ENCODE results near the gene PYGL.
A peak's percentile ranks its signal among the peaks of the same experiment; 100 is the strongest.

PYGL gene

GRCh38 chr14:50943943-50944646, at the start of gene PYGL:
TSS of gene PYGL (minus strand) at chr14:50944483. CDS start at chr14:50944403, 80 bp downstream.
- Mint-ChIP-seq H3K9me3 (no peaks in the 10 kb centered on the region), H3K27me3 (ENCODE audit: low read depth) (peaks cover 39% of the 10 kb centered on the region), H3K4me3 (peak within 1 kb of the TSS; percentile 83), H3K36me3 (ENCODE audit: low read depth) (no peaks in the 10 kb centered on the region), H3K27ac (no peak within 1 kb of the TSS), H3K4me1 (ENCODE audit: low read depth) (peaks cover 7% of the 10 kb centered on the region)

GRCh38 chr14:50985859-50986331, 41.6 kb upstream of the PYGL start:
- H3K4me1 Mint-ChIP-seq (ENCODE audit: low read depth) = no peaks in the 10 kb centered on the region
- H3K27me3 Mint-ChIP-seq (ENCODE audit: low read depth) = peaks cover 14% of the 10 kb centered on the region
- H3K4me3 Mint-ChIP-seq = no peak overlapping the region
- no peaks in the 10 kb centered on the region for H3K9me3 Mint-ChIP-seq
- H3K27ac Mint-ChIP-seq = no peak overlapping the region
- H3K36me3 Mint-ChIP-seq (ENCODE audit: low read depth) = no peaks in the 10 kb centered on the region

GRCh38 chr14:50985124-50985858, 41.0 kb upstream of the PYGL start:
- Mint-ChIP-seq H3K4me1 (ENCODE audit: low read depth) (no peaks in the 10 kb centered on the region), H3K36me3 (ENCODE audit: low read depth) (no peaks in the 10 kb centered on the region), H3K9me3 (no peaks in the 10 kb centered on the region), H3K4me3 (no peak overlapping the region), H3K27ac (no peak overlapping the region), H3K27me3 (ENCODE audit: low read depth) (peaks cover 11% of the 10 kb centered on the region)

- Mint-ChIP-seq H3K27me3 (ENCODE audit: low read depth) (peaks cover 10% of the 10 kb centered on the region), H3K9me3 (no peaks in the 10 kb centered on the region), H3K4me1 (ENCODE audit: low read depth) (no peaks in the 10 kb centered on the region), H3K27ac (no peak overlapping the region), H3K36me3 (ENCODE audit: low read depth) (no peaks in the 10 kb centered on the region), H3K4me3 (no peak overlapping the region)
These were observed 39.9 kb upstream of the PYGL start for GRCh38 chr14:50984036-50984710.

- no peaks in the 10 kb centered on the region for H3K4me1 Mint-ChIP-seq (ENCODE audit: low read depth)
- H3K27ac Mint-ChIP-seq = no peak overlapping the region
- no peaks in the 10 kb centered on the region for H3K27me3 Mint-ChIP-seq (ENCODE audit: low read depth)
- no peak overlapping the region for H3K4me3 Mint-ChIP-seq
- no peaks in the 10 kb centered on the region for H3K36me3 Mint-ChIP-seq (ENCODE audit: low read depth)
- H3K9me3 Mint-ChIP-seq = no peaks in the 10 kb centered on the region
These were observed 35.9 kb upstream of the PYGL start for GRCh38 chr14:50979941-50980850.

GRCh38 chr14:50978888-50979287, 34.6 kb upstream of the PYGL start:
- H3K27me3 Mint-ChIP-seq (ENCODE audit: low read depth) = no peaks in the 10 kb centered on the region
- H3K27ac Mint-ChIP-seq = no peak overlapping the region
- no peaks in the 10 kb centered on the region for H3K4me1 Mint-ChIP-seq (ENCODE audit: low read depth)
- H3K36me3 Mint-ChIP-seq (ENCODE audit: low read depth) = no peaks in the 10 kb centered on the region
- H3K4me3 Mint-ChIP-seq = no peak overlapping the region
- no peaks in the 10 kb centered on the region for H3K9me3 Mint-ChIP-seq

- no peaks in the 10 kb centered on the region for H3K9me3 Mint-ChIP-seq
- no peaks in the 10 kb centered on the region for H3K36me3 Mint-ChIP-seq (ENCODE audit: low read depth)
- H3K27me3 Mint-ChIP-seq (ENCODE audit: low read depth) = no peaks in the 10 kb centered on the region
- H3K27ac Mint-ChIP-seq = no peak overlapping the region
- H3K4me1 Mint-ChIP-seq (ENCODE audit: low read depth) = no peaks in the 10 kb centered on the region
- no peak overlapping the region for H3K4me3 Mint-ChIP-seq
These were observed 34.2 kb upstream of the PYGL start for GRCh38 chr14:50978529-50978871.

GRCh38 chr14:50977863-50978528, 33.7 kb upstream of the PYGL start:
- H3K27ac Mint-ChIP-seq = no peak overlapping the region
- H3K4me1 Mint-ChIP-seq (ENCODE audit: low read depth) = no peaks in the 10 kb centered on the region
- no peaks in the 10 kb centered on the region for H3K27me3 Mint-ChIP-seq (ENCODE audit: low read depth)
- H3K4me3 Mint-ChIP-seq = no peak overlapping the region
- H3K36me3 Mint-ChIP-seq (ENCODE audit: low read depth) = no peaks in the 10 kb centered on the region
- no peaks in the 10 kb centered on the region for H3K9me3 Mint-ChIP-seq

GRCh38 chr14:50974118-50974517, 29.8 kb upstream of the PYGL start:
- H3K27me3 Mint-ChIP-seq (ENCODE audit: low read depth) = no peaks in the 10 kb centered on the region
- no peak overlapping the region for H3K4me3 Mint-ChIP-seq
- H3K27ac Mint-ChIP-seq = no peak overlapping the region
- no peaks in the 10 kb centered on the region for H3K9me3 Mint-ChIP-seq
- H3K36me3 Mint-ChIP-seq (ENCODE audit: low read depth) = no peaks in the 10 kb centered on the region
- H3K4me1 Mint-ChIP-seq (ENCODE audit: low read depth) = no peaks in the 10 kb centered on the region

GRCh38 chr14:50972734-50973133, 28.5 kb upstream of the PYGL start:
- H3K9me3 Mint-ChIP-seq = no peaks in the 10 kb centered on the region
- no peak overlapping the region for H3K27ac Mint-ChIP-seq
- H3K4me1 Mint-ChIP-seq (ENCODE audit: low read depth) = no peaks in the 10 kb centered on the region
- H3K4me3 Mint-ChIP-seq = no peak overlapping the region
- no peaks in the 10 kb centered on the region for H3K36me3 Mint-ChIP-seq (ENCODE audit: low read depth)
- no peaks in the 10 kb centered on the region for H3K27me3 Mint-ChIP-seq (ENCODE audit: low read depth)

- Mint-ChIP-seq H3K4me1 (ENCODE audit: low read depth) (no peaks in the 10 kb centered on the region), H3K9me3 (no peaks in the 10 kb centered on the region), H3K4me3 (no peak overlapping the region), H3K27ac (no peak overlapping the region), H3K36me3 (ENCODE audit: low read depth) (no peaks in the 10 kb centered on the region), H3K27me3 (ENCODE audit: low read depth) (no peaks in the 10 kb centered on the region)
These were observed 26.9 kb upstream of the PYGL start for GRCh38 chr14:50970886-50971781.

GRCh38 chr14:50967790-50968189, 23.5 kb upstream of the PYGL start:
- Mint-ChIP-seq H3K4me1 (ENCODE audit: low read depth) (no peaks in the 10 kb centered on the region), H3K27ac (no peak overlapping the region), H3K27me3 (ENCODE audit: low read depth) (no peaks in the 10 kb centered on the region), H3K36me3 (ENCODE audit: low read depth) (no peaks in the 10 kb centered on the region), H3K9me3 (no peaks in the 10 kb centered on the region), H3K4me3 (no peak overlapping the region)

GRCh38 chr14:50967103-50967502, 22.8 kb upstream of the PYGL start:
- H3K36me3 Mint-ChIP-seq (ENCODE audit: low read depth) = no peaks in the 10 kb centered on the region
- no peaks in the 10 kb centered on the region for H3K27me3 Mint-ChIP-seq (ENCODE audit: low read depth)
- no peaks in the 10 kb centered on the region for H3K9me3 Mint-ChIP-seq
- H3K27ac Mint-ChIP-seq = no peak overlapping the region
- H3K4me3 Mint-ChIP-seq = no peak overlapping the region
- no peaks in the 10 kb centered on the region for H3K4me1 Mint-ChIP-seq (ENCODE audit: low read depth)
